ENCODE results near the gene BPIFA2.

- no peak for TF ChIP-seq POLR2A (IDR thresholded peaks at IDR 0.05; ENCODE audit: low read depth, low read length)
- TF ChIP-seq RCOR1 (IDR thresholded peaks at IDR 0.05; ENCODE audit: insufficient replicate concordance, low read length) = no peak
- TF ChIP-seq, protein P1, sequence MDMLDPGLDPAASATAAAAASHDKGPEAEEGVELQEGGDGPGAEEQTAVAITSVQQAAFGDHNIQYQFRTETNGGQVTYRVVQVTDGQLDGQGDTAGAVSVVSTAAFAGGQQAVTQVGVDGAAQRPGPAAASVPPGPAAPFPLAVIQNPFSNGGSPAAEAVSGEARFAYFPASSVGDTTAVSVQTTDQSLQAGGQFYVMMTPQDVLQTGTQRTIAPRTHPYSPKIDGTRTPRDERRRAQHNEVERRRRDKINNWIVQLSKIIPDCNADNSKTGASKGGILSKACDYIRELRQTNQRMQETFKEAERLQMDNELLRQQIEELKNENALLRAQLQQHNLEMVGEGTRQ (IDR thresholded peaks at IDR 0.05; ENCODE audit: low read depth, low read length) = no peak
- no peak for TF ChIP-seq CTCF (conservative IDR thresholded peaks at IDR 0.05; ENCODE audit: low read depth, low read length)
- no peak for TF ChIP-seq RAD21 (IDR thresholded peaks at IDR 0.05; ENCODE audit: low read length)
- TF ChIP-seq MAFK (IDR thresholded peaks at IDR 0.05; ENCODE audit: low read depth, low read length) = no peak
- TF ChIP-seq CHD1 (IDR thresholded peaks at IDR 0.05; ENCODE audit: low read depth, low read length) = no peak
- no peak for TF ChIP-seq BHLHE40 (IDR thresholded peaks at IDR 0.05; ENCODE audit: low read depth, low read length)
- TF ChIP-seq CEBPB (IDR thresholded peaks at IDR 0.05; ENCODE audit: low read depth, low read length) = no peak
- TF ChIP-seq SMC3 (IDR thresholded peaks at IDR 0.05; ENCODE audit: low read depth, low read length) = no peak
- no peak for TF ChIP-seq MAZ (IDR thresholded peaks at IDR 0.05; ENCODE audit: borderline replicate concordance, low read depth, low read length)
- no peak for TF ChIP-seq MXI1 (IDR thresholded peaks at IDR 0.05; ENCODE audit: borderline replicate concordance, low read depth, low read length)
- no peak for TF ChIP-seq FOS (IDR thresholded peaks at IDR 0.05; ENCODE audit: low read depth, low read length)
Measured at GRCh38 chr20:33131949-33132473, 35.9 kb upstream of the BPIFA2 start.

All from IMR-90 (cell line).